ENCODE measurements around the gene HIVEP3.

The HIVEP3 gene

DNA sequence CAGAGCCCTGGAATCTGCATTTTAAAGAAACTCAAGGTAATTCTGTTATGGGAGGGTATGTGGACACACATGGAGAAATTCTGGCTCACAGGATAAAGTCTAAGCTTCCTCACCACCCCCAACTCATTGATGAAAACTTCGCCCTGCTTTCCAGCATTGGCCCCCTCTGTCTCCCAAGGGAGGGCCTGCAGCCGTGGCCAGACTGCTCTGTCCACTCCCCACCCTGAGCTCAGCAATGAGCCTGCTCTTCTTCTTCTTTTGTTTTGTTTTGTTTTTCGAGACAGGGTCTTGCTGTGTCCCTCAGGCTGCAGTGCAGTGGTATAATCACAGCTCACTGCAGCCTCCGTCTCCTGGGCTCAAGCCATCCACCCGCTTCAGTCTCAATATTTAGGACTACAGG lies 297.5 kb downstream of the HIVEP3 start:
- no peak for DNase-seq

- DNase-seq, result no peak
Observed at GRCh38 chr1:41620365-41621169, 298.2 kb downstream of the HIVEP3 start.

- no peak for DNase-seq
Observed at GRCh38 chr1:41619511-41620364, 299.0 kb downstream of the HIVEP3 start.

DNA sequence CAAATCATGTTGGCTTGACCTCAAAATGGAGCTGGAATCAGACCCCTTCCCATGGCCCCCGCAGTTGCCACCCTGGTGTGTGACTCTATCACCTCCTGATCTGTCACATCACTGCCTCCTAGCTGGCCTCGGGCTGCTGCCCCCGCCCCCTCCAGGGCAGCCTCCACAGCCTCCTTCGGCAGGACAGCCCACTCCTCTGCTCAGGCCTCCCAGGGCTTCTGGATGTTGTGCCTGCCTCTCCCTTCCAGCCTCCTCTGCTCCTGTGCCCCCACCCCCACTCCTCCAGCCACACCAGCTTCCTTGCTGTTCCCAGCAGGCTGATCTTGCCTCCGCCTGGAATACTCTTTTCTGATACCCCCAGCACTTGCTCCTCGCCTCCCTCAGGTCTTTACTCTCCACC lies 299.9 kb downstream of the HIVEP3 start:
- no peak for DNase-seq

GRCh38 chr1:41618066-41618825 lies 300.5 kb downstream of the HIVEP3 start:
- peak; percentile 78 for DNase-seq

DNA sequence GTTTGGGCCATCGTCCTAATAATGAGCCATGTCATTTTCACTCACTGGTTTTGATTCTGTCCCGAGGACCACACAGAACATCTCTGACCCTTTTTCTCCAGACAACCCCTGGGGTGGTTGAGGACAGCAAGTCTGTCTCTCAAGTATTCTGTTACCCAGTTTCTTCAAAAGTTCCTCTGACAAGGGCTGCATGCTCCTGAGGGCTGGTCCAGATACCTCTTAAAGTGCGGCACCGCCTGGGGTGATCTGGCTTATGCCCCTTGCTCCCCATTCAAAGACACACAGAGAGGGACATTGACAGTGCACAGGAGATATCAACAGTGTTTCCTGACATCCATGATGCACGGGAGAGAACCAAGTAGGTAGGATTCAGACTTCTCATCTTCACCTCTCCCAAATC lies 301.4 kb downstream of the HIVEP3 start:
- DNase-seq, result no peak

- DNase-seq, result no peak
Observed at GRCh38 chr1:41616563-41616962, 302.2 kb downstream of the HIVEP3 start.

DNA sequence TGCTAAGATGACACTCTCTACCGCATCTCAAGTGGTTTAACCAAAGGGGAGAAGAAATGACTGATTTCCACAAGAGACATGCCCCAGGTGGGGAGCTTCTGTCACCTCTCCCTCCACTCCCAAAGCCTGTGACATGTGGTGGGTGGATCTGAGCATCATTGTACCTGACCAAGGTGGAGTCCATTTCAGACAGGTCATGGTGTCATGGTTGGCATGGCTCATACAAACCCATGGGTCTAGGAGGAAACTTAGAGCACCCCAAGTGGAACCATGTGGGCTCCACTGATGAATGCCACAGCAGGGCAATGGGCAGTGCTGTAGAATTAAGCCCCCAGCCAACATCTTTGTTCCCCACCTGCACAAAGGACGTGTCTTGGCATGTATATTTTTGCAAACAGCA lies 302.7 kb downstream of the HIVEP3 start:
- DNase-seq, result no peak

DNA sequence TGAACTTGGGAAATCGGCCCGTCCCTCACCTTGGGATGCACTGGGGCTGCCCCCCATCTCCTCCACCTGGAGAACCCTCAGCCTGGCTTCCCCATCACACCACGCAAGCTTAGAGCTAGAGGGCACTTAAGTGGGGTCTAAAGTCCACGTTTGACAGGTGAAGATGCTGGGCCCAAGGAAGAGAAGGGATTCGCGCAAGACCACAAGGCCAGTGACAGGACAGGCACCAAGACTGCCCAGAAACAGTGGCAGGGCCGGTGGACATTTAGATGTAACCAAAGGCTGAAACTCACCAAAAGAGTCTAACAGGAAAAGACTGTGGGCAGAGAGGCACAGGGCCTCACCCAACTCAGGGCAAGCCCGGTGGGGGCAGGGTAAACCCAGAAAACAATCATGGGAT lies 303.4 kb downstream of the HIVEP3 start:
- DNase-seq, result no peak

DNA sequence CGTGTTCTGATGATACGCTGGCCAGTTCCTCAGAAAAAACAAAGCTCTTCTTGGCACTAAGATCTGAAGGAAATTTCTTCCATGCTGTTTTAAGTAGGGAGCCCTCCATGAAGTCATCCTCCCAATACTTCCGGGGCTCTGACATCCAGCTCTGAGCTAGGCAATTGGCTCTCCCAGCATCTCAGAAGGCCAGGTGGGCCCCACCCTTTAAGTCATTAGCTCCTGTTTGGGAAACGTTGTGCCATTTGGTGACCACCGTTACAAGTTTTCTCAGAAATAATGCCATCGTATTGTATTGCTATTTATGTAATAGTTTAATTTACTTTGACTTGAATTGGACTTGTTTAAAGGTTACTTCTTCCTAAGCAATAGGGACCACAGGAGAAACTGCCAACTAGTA lies 303.9 kb downstream of the HIVEP3 start:
- DNase-seq, result no peak

DNA sequence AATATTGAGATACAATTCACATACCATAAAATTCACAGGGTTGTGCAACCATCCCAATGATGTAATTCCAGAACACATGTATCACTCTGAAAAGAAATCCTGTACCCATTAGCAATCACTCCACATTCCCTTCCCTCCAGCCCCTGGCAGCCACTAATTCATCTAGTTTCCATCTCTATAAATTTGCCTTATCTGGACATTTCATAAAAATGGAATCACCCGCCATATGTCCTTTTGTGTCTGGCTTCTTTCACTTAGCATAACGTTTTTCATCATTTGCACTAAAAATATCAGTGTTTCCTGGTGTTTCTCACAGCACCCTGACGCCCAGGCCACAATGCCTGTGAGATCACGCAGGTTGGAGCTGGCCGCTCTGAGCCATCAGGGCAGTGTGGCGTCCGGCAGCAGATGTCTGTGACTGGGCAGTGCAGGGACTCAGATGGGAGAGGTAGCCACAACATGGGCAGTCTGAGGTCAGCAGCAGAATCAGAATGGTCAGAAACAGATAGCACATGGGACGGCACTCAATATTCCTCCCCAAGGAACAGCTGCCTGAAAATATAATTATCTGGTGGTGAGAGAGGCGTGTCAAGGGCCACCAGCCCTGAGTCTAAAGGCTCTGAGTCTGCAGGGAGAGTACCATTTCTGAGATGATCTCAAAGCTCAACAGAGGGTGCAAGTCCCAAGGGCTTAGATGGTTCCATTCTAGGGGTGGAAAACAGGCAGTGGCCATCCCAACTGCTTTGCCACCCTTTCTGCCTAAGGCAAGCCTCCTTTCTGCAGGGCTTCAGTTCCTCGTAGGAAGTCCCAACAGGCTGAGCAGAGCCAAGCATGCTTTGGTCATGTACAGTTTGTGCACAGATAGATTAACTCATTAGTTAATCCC lies 304.8 kb downstream of the HIVEP3 start:
- no peak for DNase-seq

- DNase-seq, result no peak
Observed at GRCh38 chr1:41612953-41613352, 305.8 kb downstream of the HIVEP3 start.

DNA sequence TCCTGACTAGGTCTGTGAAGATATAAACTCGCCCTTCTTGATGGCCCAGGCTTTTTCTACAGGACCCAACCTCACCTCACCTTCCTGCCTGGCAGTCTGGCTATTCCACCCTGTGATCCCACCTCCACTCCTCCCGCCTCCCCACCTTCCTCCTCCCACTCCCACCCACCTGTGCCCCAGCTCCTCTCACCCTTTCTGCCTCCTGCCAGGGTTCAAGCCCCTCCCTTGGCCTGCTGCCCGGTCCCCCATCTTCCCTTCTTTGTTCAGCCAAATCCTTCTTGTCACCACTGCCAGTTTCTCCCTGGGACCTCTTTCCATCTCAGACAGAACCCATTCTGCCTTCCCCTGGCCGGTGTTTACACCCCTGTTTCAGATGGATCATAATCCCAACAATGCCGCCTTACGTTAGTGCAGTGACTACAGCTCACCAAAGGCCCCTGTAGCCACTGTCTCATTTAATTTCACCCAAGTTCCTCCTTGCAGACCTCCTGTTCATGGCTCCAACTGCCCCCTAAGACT lies 306.7 kb downstream of the HIVEP3 start:
- DNase-seq, result no peak

- no peak for DNase-seq
Observed at GRCh38 chr1:41611068-41611931, 307.4 kb downstream of the HIVEP3 start.

GRCh38 chr1:41610361-41610760 lies 308.4 kb downstream of the HIVEP3 start:
- no peak for DNase-seq

DNA sequence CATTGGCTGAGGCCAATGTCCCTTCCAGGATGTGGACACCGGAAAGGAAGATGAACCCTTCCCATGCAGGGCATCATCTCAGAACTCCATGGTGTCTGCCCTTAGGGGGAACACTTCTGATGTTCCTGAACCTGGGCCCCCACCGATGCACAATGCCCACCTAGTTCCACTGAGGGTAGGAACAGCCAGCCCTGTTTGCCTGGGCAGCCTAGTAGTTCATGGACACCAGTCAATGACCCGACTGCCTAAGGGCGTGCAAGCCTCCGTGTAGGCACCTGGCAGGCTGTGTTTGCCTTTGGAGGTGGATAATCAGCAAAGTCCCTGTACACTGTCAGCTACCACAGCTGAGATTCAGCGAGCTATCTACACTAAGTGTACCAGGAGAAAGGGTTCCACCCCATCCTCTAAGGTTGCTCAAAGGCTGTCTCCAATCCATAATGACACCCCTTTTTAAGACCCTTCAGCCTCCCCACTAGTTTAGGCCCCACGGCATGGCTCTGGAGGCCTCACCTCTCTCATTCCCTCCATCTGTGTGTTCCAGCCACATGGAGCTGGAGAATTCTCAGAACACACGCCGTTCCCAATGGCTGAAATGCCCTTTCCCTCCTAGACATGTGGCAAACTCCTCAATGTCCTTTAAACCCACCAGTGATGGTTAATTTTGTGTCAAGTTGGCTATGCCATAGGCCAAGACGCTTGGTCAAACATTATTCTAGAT lies 309.4 kb downstream of the HIVEP3 start:
- no peak for DNase-seq

DNA sequence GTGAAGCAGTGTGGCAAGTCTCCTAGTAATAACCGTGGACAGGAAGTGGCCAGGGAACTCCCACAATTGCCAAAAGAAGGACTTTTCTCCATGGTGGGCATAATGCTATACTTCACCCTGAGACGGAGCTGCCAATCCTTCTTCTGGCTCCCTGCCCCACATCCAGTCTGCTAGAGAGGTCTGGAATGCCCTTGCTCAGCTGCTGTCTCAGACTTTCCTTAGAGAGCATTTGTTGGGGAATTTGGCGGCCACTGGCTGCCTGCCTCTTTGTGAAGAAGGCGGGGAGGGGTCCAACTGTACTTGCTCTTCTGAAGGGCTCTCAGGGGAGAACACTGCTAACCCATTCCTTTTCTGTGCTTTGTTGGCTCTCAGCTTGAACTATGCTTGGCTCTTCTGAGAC lies 310.5 kb downstream of the HIVEP3 start:
- DNase-seq, result peak; percentile 88

DNA sequence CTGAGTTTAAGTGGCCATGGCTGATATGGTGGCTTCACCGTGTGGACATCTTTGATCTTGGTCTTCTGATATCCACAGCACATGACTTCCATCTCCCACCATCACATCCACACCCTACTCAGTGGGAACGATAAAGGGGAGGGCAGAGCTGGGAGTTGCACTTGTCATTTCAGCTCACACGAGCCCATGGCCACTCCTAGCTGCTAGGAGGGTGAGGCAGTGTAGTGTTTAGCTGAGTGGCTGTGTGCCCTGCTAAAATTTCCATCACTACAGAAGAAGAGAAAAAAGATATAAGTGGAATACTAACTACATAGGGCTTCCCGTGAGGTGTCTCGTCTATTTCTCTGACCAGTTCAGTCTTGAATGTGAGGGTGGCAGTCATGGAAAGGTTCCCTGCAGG lies 310.9 kb downstream of the HIVEP3 start:
- no peak for DNase-seq

GRCh38 chr1:41599912-41600311 lies 318.8 kb downstream of the HIVEP3 start:
- no peak for DNase-seq

GRCh38 chr1:41598325-41598724 lies 320.4 kb downstream of the HIVEP3 start:
- DNase-seq, result no peak

Data from femur (tissue), 1 donor.